Globus pallidus (tissue), 1 donor: ENCODE data around the gene RTKN.
"Not testable (repeated sequence)": the region's sequence is repeated elsewhere in the genome, so short reads cannot be mapped to it uniquely, and the experiment has no call there.

ENCODE experiments used
- DNase-seq: peaks from one replicate; pipeline ENCODE4 v3.0.0-alpha.2; 2015; ENCODE audit warnings: low spot score

The RTKN gene

DNA sequence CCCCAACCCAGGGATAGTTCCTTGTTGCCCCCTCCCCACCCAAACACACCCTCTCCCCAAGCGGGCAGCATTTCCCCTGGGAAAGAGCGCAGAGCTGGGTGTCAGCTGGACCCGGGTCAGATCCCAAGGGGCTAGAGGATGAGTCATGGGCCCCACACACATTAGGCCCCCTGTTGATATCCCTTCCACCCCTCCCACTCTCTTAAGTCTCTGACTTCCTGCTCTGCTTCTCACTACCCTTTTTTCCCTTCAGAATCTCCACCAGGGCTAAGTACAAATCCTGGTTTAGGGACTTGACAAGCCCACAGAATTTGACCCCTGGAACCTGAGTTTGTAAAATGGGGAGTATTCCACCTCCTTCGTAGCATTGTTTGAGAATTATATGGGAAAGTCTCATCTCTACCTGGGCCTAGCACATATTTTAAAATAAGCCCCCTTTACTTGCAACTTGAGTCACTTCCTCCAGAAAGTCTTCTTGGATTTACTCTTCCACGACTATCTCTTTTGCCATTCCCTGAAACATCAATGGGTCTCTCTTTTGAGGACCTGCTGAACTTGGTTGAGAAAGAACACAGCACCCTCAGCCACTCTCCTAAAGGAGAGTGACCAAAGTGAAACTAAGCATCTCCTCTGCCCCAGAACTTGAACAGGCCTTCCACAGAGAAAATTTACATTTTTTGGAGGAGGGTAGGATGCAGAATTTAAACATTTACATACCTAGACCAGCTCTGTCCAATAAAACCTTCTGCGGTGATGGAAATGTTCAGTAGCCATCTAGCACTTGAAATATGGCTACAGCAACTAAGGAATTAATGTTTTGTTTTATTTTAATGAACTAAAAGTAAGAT, 4.7 kb downstream of the RTKN start:
- DNase-seq = no peak

DNA sequence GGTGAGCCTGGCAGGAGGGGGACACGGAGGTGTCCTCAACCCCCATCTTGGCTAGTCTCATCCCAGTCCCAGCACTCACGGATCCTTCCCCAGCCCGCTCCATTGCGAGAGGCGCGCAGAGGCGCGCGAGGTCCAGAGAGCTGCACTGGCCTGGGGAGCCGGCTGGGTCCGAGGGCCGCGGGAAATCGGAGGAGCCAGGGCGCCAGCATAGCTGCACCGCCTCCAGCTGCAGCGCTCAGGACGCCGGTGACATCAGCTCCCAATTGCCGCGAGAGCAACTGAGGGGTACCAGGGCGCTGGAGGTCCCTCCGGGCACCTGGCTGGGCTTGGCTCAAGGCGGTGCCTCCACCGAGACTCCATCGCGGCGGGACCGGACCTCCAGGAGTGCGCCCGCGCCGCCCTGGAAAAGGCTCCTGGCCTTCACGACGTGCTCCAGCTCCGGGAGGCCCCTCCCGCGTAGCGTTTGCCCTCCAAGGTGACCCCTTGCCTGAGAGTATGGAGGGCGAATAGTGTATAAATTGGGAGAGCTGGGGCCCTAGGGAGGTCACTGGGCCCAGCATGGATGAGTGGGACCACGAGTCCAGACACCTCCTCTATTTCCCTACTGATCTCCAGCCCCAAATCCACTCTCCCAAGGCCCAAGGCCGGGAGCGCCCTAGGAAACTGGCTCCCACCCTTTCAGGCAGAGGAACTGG, 5.5 kb downstream of the RTKN start:
- no peak for DNase-seq

- no peak for DNase-seq
These were observed 11.2 kb downstream of the RTKN start for GRCh38 chr2:74430502-74430901.

DNA sequence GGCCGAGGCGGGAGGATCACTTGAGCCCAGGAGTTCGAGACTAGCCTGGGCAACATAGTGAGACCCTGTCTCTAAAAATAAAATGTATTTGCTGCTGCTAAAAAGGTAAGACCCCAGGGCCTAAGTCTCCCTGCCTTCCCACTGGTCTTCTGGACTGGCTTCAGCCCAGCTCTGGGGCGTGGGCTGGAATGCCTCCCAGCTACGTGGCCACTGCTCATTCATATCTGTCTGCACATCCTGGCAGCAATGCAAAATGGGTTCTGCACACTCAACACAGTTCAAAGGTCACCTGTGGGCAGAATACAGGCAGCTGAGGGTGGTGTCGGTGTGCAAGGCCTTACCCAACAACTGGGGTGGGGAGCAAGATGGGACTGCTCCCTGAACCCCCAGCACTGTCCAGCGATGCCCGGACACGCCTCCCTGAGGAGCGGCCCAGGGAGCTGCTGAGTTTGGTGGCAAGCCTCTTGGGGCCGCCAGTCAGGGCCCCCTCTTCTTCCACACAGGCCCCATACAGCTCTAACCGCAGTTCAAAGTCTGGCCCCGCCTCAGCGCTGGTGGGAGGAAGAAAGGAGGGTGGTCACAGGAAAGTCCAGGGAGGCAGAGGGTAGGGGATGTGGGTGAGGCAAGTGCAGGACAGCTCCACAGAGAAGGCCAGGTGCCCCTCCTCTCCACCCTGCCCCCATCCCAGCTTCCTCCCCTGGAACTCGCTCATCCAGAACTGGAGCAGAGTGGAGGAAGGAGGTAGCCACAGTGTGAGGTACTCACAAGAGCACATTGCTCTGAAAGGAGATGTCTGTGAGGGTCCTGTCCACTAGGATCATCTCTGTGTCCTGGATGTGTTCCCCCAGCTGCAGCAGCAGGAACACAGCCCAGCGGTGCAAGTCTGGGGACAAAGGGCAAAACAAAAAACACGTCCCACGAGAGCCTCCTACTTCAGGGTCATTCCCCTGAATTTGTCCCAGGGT, 12.0 kb downstream of the RTKN start:
- no peak for DNase-seq

- no peak for DNase-seq
These were observed 13.1 kb downstream of the RTKN start for GRCh38 chr2:74428675-74429074.

- no peak for DNase-seq
These were observed 14.2 kb downstream of the RTKN start for GRCh38 chr2:74427551-74427950.

- DNase-seq = no peak
These were observed 15.5 kb downstream of the RTKN start for GRCh38 chr2:74426181-74426758.

DNA sequence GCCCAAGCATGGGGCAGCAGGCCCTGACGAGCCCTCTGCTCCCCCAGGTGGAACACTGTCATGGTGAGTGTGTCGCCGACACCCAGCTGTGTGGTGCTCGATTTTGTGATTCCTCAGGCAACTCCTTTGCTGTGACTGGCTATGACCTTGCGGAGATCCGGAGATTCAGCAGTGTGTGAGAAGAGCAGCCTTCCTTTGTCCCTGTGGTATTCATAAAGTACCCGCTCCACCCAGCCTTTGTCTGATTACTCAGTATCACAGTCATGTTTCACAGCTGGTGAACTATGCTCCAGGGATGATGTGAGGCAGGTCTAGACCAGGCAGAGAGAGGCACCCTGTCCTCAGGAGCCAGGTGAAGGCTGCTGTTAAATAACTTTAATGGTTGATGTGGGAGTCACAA, 16.2 kb downstream of the RTKN start:
- DNase-seq = no peak

DNA sequence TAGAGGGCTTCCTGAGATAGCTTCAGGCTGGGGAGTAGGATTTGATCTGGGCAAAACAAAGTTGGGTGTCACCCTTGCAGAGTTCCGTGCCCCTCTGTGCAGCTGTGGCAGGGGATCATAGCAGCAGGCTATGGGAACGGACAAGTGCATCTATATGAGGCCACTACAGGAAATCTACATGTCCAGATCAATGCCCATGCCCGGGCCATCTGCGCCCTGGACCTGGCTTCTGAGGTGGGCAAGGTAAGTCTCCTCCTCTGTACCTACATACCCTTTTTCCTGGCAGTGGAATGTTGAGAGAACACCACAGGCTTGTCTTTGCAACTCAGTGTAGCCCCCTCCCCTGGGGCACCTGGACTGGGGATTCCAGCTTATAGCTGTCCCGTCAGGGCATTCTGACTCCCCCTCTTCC, 16.7 kb downstream of the RTKN start:
- no peak for DNase-seq

- DNase-seq = no peak
These were observed 17.4 kb downstream of the RTKN start for GRCh38 chr2:74424139-74424992.

DNA sequence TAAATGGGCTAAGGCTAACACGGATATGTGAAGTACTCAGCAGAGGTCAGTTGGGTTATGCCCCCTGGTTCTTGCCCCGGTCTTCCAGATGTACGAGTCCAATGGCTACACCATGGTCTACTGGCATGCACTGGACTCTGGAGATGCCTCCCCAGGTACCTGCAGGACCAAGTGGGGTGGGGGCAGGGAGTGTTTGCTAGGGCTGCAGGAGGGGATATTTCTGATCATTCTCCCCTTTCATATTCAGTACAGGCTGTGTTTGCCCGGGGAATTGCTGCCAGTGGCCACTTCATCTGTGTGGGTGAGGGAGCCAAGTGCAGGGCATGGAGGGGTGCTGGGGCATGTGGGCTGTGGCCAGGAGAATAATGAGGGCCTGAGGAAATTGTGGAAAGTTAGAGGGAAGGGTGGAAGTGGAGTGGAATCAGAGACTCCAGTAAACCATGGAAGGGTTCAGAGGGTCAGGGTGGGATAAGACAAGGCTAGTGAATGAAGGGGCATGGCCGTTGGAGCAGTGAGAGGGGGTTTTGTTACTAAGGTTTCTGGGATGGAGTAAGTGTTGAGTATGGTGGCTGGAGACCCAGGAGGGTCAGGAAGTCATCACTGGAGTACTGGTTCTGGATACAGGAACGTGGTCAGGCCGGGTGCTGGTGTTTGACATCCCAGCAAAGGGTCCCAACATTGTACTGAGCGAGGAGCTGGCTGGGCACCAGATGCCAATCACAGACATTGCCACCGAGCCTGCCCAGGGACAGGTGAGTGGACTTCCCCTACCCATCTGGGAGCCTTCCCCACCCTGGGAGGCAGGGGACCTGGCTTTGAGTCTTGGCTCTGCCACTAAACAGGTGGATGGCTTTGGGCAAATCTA, 18.3 kb downstream of the RTKN start:
- DNase-seq = no peak

DNA sequence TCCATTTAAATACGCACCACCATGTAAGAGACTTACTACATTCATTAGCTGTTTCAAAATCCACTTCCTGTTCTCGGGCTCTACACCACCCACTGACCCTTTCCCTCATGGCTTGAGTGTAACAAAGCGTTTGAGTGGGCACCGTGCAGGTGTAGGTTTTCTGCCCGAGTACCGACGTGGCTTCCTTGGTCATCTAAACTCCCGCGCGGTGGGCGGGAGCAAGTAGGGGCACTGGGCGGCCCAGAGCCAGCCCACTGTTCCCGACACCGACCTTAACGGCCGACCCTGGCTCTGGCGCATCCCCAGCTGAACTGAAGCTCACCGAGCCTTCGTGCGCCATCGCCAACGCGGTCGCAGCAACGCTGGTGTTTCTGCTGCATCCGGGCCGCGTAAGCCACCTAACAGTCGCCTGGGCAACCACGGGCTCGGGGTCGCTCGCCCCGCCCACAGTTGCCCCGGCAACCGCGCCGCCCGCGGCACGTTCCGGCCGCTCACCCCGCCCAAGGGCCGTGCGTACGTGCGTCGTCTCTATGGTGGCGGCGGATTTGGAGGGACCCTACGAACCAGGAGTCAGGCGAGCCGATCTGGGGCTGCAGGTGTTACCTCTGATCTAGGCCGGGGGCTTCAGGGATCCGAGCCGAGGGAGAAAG, 20.4 kb downstream of the RTKN start, which contains the start of the genes C2orf81 and WDR54:
C2orf81 (minus strand) TSS at position 399 of the 650 bp plus-strand sequence; CDS start at position 340, 59 bp downstream.
WDR54 (plus strand) TSS at position 510 of the 650 bp plus-strand sequence. CDS start 424 bp downstream, outside the sequence.
- DNase-seq = no peak

DNA sequence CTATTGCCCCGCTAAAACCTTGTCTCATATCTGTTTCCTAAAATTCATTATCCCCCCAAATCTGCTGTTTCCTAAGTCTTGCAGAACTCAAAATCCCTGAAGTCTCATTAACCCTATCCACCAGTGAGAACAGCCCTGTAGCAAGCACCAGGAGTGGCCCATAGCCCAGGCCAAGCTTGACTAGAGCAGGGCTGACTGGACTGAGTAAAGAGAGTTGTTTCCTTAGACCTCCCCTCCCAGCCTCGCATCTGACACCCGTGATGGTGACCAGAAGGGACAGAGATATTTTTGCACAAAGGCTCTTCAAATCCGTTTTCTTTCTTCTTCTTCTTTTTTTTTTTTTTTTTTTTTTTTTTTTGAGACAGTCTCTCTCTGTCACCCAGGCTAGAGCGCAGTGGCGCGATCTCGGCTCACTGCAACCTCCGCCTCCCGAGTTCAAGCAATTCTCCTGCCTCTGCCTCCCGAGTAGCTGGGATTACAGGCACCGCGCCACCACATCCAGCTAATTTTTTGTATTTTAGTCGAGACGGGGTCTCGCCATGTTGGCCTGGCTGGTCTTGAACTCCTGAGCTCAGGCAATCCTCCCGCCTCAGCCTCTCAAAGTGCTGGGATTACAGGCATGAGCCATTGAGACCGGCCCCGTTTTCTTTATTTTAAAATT, 21.2 kb downstream of the RTKN start:
- DNase-seq = not testable (repeated sequence)

- DNase-seq = no peak
These were observed 21.7 kb downstream of the RTKN start for GRCh38 chr2:74420006-74420405.

DNA sequence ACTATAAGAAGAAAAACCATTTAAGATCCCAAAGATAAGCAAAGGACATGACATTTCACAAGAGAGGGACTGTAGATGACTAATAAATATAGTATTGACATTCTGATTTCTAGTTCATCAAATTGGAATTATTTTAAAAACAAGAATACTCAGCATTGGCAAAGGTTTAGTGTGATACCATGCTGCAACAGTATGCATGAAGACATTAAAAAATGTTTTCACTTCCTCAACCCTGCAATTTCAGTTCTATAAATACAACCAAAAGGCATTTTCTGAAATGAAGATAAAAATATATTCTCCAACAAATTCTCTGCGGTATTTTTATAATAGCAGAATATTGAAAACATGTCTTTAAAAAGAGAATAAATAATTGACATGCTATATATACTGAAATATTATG, 22.4 kb downstream of the RTKN start:
- no peak for DNase-seq

GRCh38 chr2:74418312-74418711, 23.4 kb downstream of the RTKN start:
- no peak for DNase-seq

DNA sequence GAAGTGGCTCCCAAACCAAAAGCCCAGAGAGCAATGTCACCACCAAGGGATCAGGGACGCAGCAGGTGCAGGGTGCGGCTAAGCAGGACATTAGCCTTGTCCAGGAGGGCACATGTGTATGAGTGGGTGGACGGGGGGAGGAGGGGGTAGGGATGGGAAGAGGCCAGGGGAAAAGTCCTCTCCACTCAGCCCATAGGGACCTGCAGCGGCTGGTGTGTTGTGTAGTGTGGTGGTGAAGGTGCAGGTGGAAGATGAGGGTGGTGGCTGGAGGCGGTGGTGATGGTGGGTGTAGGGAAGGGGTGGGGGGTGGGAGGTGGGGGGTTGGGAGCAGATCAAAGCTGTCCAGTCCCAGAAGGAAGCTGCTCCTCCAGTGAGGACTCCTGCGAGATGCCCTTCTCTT, 24.0 kb downstream of the RTKN start:
- DNase-seq = no peak

- no peak for DNase-seq
These were observed 24.5 kb downstream of the RTKN start for GRCh38 chr2:74417197-74417596.

GRCh38 chr2:74416778-74417177, 25.0 kb downstream of the RTKN start:
- DNase-seq = no peak
